HG02970 (cell line): ENCODE results near the gene CPVL.

Source experiments
- ATAC-seq: cut with Tn5 transposase; IDR thresholded peaks from one replicate; pipeline ENCODE4 v1.9.1; 2021; ENCODE audit warnings: mild to moderate bottlenecking, moderate library complexity, moderate number of reproducible peaks; ENCODE audit not compliant: unreplicated experiment, low FRiP score

Gene CPVL

DNA sequence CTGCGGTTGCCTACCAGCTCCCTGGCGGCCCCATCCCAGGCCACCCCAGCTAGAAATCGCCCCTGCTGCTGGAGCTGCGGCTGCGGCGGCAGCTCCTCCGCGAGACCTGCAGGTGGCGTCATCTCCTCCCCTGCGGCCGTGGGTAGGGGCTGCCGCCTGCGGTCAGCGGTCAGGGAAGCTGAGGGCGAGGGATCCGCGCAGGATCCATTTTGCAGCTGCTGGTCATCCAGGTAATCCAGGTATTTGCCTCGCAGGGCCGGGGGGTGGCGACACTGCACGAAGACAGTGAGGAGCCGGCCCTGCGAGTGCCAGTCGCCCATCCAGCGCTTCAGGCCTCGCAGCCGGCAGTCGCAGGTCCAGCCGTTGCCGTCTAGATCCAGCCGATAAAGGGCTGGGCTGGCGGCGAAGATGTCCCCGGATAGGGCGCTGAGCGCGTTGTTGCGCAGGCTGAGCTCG lies 189.7 kb downstream of the CPVL start:
- ATAC-seq: no peak

DNA sequence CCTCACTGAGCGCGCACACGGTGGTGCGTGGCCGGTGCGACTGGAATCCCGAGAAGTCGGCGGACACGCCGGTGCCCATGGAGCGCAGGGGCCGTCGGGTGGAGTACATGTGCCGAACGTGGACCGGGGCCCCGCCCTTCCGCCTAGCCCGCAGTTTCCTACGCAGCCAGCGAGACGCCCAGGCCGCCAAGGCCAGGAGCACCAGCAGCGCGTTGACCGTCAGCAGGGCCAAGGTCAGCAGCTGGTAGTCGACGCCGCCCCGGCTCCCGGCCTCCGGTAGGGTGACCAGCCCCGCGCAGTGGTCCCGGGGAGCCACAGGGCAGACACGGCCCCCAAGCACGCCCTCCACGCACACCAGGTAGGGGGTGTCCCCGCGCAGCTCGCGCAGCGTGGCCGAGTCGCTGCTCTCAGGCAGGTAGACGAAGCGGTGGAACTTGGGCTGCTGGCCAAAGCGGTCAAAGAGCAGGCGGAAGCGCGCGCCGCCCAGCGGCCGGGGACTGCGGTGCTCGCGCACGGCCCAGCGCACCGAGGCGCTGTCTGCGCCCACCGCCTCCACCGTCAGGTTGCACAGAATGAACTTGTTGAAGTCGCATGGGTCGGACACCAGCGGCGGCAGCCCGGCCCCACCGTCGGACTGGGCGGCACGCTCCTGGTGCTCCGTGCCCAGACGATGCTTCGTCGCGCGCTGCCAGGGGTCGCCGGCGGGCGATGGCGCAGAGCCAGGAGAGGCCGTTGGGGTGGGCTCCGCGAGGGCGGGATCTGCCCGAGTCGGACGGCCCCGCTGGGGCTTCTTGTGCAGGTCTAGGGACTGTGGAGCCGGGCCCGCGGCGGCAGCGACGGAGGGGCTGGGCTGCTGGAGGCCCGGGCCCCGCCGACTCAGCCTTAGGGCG lies 190.4 kb downstream of the CPVL start:
- no peak for ATAC-seq

DNA sequence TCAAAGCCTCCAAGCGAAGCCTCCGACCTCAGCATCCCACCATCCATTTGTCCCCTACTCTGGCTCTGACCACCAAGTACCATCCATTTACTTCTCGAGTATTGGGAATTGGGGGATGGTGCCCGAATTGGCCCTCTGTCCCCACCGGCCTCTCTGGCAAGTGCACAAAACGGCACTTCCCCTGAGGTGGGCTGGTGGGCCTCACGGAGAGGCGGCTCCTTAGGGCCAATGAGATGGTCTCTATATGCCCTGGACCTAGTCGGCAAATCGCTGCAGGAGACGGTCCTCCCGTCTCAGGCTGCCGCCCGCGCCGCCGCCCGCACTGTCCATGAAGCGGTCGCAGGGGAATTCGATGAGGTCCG lies 191.0 kb downstream of the CPVL start:
- ATAC-seq: no peak

DNA sequence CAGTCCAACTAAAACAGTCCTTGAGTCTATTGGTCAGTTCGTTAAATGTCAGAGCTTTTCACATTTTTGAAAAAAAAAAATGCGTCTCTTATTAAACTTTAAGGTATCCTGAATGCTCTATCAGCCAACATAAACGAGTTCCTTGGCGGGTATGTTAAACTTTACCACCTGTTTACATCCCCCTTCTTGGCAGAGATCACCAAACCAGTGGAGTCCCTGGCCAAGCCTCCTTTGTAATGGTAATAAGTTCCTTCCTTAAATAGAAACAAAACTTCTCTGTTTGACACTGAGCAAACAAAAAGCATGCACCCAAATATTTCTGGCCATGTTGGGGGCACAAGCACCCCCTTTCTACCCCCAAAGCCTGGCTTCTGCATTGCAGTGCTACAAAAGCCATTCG lies 191.4 kb downstream of the CPVL start:
- ATAC-seq: no peak

DNA sequence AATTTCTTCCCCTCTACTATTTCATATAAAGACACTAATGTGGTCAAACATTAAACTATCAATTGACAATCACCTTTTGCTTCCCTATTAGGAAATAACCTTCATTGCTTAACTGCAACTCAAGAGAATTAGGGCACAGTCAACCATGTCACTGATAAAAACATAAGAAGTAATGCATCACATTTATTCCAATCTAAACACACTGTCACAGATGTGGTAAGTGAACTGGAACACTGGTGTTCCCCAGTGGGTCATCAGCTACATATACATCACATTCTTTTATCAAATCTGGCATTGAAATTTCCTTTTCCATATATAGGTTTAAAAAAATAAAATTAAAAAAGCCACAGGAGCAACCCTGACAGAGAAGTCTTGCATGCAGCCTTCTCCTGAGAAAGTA lies 191.9 kb downstream of the CPVL start:
- no peak for ATAC-seq

DNA sequence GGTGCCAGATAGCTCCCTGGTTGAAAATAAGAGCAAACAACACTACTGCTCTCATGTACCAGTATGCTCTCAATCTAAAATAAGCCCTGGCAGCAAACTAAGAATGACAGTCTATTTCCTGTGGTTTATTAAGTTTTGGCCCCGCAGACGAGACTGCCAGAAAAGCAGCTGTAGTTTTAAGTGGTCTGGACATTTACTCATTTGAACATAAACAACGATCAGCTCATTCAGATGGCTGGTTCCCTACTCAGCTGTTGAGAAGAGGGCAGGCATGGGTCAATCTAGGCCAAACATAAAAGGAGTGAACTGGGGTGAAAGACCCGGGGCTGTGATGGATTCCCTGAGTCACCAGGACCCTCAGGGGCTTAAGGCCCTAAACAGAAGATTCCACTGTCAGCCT lies 192.7 kb downstream of the CPVL start:
- no peak for ATAC-seq
